ENCODE results near the gene WWC2. TPM values are rescaled to one million over a fixed set of nuclear protein-coding genes. Genes with fewer than 3 reads are reported as not detected.
A peak's percentile ranks its signal among the peaks of the same experiment; 100 is the strongest.

WWC2 gene
- total and polyA plus RNA-seq, 2 experiments from 2014 or later, result 50.5 to 74.2 TPM

DNA sequence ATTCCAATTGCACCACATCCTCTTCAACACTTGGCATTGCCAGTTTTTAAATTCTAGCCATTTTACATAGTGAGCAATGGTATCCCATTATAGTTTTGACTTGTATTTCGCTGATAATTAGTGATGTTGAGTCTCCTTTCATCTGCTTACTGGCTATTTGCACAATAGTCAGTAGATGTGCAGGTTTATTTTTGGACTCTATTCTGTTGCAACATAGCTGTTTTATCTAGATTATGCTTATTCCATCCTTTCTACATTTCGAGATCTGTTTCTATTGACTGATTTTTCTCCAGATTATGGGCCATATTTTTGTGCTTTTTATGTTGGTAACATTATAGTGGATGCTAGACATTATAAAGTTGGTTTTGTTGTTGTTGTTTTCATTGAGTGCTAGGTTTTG is 106.1 kb downstream of the WWC2 start (continued):
- TF ChIP-seq, protein P1, sequence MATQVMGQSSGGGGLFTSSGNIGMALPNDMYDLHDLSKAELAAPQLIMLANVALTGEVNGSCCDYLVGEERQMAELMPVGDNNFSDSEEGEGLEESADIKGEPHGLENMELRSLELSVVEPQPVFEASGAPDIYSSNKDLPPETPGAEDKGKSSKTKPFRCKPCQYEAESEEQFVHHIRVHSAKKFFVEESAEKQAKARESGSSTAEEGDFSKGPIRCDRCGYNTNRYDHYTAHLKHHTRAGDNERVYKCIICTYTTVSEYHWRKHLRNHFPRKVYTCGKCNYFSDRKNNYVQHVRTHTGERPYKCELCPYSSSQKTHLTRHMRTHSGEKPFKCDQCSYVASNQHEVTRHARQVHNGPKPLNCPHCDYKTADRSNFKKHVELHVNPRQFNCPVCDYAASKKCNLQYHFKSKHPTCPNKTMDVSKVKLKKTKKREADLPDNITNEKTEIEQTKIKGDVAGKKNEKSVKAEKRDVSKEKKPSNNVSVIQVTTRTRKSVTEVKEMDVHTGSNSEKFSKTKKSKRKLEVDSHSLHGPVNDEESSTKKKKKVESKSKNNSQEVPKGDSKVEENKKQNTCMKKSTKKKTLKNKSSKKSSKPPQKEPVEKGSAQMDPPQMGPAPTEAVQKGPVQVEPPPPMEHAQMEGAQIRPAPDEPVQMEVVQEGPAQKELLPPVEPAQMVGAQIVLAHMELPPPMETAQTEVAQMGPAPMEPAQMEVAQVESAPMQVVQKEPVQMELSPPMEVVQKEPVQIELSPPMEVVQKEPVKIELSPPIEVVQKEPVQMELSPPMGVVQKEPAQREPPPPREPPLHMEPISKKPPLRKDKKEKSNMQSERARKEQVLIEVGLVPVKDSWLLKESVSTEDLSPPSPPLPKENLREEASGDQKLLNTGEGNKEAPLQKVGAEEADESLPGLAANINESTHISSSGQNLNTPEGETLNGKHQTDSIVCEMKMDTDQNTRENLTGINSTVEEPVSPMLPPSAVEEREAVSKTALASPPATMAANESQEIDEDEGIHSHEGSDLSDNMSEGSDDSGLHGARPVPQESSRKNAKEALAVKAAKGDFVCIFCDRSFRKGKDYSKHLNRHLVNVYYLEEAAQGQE (IDR thresholded peaks at IDR 0.05; ENCODE audit: unreplicated experiment), result no peak
- no peak for TF ChIP-seq POLR2AphosphoS5 (IDR thresholded peaks at IDR 0.05; ENCODE audit: low read depth)
- TF ChIP-seq, protein P2, sequence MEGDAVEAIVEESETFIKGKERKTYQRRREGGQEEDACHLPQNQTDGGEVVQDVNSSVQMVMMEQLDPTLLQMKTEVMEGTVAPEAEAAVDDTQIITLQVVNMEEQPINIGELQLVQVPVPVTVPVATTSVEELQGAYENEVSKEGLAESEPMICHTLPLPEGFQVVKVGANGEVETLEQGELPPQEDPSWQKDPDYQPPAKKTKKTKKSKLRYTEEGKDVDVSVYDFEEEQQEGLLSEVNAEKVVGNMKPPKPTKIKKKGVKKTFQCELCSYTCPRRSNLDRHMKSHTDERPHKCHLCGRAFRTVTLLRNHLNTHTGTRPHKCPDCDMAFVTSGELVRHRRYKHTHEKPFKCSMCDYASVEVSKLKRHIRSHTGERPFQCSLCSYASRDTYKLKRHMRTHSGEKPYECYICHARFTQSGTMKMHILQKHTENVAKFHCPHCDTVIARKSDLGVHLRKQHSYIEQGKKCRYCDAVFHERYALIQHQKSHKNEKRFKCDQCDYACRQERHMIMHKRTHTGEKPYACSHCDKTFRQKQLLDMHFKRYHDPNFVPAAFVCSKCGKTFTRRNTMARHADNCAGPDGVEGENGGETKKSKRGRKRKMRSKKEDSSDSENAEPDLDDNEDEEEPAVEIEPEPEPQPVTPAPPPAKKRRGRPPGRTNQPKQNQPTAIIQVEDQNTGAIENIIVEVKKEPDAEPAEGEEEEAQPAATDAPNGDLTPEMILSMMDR (conservative IDR thresholded peaks at IDR 0.05; ENCODE audit: low read depth in 2 of 2), result no peak

DNA sequence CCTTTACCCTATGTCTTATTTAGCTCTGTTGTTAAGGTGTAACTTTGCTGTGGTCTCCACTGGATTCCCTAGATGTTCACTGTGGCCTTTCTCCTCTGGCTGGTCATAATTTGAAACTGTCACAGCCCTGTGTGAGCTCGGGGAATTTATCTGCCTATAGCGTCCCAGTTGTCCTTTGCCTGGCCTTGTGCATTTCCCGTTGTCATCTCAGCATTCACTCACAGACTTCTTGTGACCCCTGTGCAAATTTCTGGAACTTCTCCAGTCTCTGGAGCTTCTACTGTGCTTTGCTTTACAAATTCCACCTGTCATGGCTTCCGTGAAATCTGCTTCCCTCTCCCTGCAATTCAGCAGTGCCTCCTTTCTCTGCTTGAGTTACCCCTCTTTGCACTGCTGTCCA is 106.7 kb downstream of the WWC2 start:
- Mint-ChIP-seq H3K27ac (peak overlapping the region; percentile 38), H3K4me3 (no peak overlapping the region)
- no peak for TF ChIP-seq EZH2phosphoT487 (IDR thresholded peaks at IDR 0.05; ENCODE audit: unreplicated experiment)
- TF ChIP-seq CREB1 (CRISPR knock-in tag; IDR thresholded peaks at IDR 0.05; ENCODE audit: low read depth), result no peak
- TF ChIP-seq STAT1 (IDR thresholded peaks at IDR 0.05; ENCODE audit: unreplicated experiment), result no peak
- TF ChIP-seq EZH2 (IDR thresholded peaks at IDR 0.05; ENCODE audit: low read depth, unreplicated experiment), result no peak
- TF ChIP-seq, protein P1 (IDR thresholded peaks at IDR 0.05; ENCODE audit: unreplicated experiment), result no peak
- no peak for TF ChIP-seq ZNF331 (CRISPR knock-in tag; IDR thresholded peaks at IDR 0.05; ENCODE audit: low read depth)
- TF ChIP-seq, protein P2 (conservative IDR thresholded peaks at IDR 0.05; ENCODE audit: low read depth in 2 of 2), result no peak
- no peak for TF ChIP-seq NANOG (IDR thresholded peaks at IDR 0.05; ENCODE audit: borderline replicate concordance)
- no peak for TF ChIP-seq POLR2AphosphoS5 (IDR thresholded peaks at IDR 0.05; ENCODE audit: low read depth)

More for the DNA sequence above, 106.7 kb downstream of the WWC2 start:
- Histone ChIP-seq H3K9me2 (ENCODE audit: insufficient read depth) (no peaks in the 10 kb centered on the region), H3K4me1 (ENCODE audit: insufficient read depth) (peaks cover 19% of the 10 kb centered on the region), H2AFZ (no peak overlapping the region), H3K36me3 (ENCODE audit: insufficient read depth) (peaks cover 8% of the 10 kb centered on the region), H3K79me2 (replicated peaks; ENCODE audit: insufficient read depth) (peaks cover 82% of the 10 kb centered on the region), H3K27me3 (ENCODE audit: insufficient read depth) (no peaks in the 10 kb centered on the region), H3K27ac (ENCODE audit: low read depth) (no peak overlapping the region), H3F3A (replicated peaks; ENCODE audit: low read depth) (no peaks in the 10 kb centered on the region), H4K20me1 (replicated peaks; ENCODE audit: insufficient read depth) (peaks cover 21% of the 10 kb centered on the region), H3K4me2 (no peak overlapping the region), H3K4me3 (no peak overlapping the region)
- H3K4me1 Mint-ChIP-seq, result peaks cover 35% of the 10 kb centered on the region
- DNase-seq (ENCODE audit: low spot score) (no peak), ATAC-seq (no peak)
- H3K27me3 Mint-ChIP-seq (ENCODE audit: insufficient read depth, low read depth, poor library complexity), result peaks cover 2% of the 10 kb centered on the region
- H3K36me3 Mint-ChIP-seq (ENCODE audit: low read depth), result peaks cover 30% of the 10 kb centered on the region
- H3K9me3 Mint-ChIP-seq, result no peaks in the 10 kb centered on the region
